GM21529 (cell line): ENCODE data around the gene RAG1.

Experiments used
- ATAC-seq: cut with Tn5 transposase; IDR thresholded peaks from one replicate; pipeline ENCODE4 v1.9.1; 2021; ENCODE audit not compliant: unreplicated experiment

RAG1 gene

DNA sequence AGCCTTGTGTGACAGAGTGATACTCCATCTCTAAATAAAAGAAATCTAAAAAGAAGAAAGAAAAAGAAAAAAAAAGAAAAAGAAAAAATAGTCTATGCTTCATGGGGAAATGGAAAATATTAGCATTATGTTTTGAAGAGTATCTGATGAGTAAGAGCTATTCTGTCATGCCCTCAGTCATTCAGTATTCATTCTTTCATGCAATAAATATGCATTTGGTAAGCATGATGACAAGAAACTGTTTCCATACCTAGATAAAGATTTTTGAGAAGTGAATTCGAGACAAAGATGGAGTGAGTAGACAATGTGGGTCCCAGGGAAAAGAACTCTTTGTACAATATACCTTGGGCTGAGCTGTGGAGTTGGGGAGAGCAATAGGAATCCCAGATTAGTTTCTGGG lies 20.3 kb downstream of the RAG1 start:
- no peak for ATAC-seq

DNA sequence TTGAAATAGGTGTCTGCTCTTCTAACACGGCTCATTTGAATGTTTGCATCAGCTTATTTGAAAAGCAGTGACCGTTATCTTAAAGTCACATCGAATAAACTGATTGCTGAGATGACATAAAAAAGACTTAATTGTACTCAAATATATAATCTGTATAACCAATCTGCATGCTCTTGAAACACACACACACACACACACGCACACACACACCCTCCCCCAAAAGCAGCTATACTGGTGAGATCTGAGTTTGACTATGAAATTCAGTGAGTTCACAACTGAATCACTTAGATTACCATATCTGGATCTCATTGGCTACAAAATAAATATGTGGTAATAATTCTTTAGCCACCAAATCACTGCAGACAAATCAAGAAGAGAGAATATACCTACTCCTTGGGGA lies 22.7 kb downstream of the RAG1 start:
- ATAC-seq = no peak

DNA sequence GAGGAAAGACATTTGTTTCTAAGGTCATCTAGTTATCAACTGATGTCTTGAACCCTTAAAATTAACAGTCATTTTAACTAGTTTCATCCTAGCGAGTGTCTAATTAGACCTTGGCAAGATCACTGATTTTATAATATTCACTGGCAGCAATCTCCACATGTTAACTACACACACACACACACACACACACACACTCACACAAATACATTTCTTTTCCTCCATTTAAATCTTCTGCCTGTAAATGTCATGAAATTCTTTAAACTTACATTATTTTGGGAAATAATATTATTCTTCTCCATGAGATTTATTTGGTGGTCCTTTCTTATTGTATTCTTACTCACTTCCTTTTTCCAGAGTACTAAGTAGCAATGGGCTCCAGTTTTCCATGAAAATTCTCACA lies 23.6 kb downstream of the RAG1 start:
- ATAC-seq = no peak

DNA sequence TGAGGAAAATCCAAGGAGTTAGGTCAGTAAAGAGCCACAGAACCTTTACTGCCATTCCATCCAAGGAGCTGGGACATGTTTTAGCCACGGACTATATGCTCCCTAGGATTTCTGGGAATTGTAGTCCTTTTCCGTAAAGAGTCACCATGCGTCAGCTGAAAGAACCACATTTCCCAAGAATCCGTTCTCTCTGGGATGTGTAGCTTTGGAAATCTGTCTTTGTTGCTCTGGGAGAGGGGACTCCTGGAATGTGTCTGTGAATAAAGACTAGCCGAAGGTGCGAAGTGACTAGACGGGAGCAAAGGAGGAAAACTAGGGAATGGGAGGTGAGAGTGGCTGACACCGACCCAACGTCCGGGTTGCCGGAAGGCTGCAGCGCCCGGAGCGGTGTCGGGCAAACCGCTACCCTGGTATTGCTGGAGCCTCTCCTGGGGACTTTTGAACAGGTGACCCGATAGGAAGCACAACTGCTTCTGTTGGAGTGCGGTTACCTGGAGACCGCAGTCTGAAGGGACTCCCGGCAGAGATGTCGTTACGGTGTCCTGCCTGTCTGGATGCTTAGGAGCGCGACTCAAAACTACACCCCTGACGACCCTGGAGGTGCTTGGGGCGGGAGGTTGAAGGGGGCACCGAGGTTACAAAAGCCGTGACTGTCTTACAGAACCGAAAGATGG lies 26.6 kb downstream of the RAG1 start, which contains the start of gene IFTAP:
IFTAP (plus strand) TSS at position 187 of the 674 bp plus-strand sequence. CDS start 15,602 bp downstream, outside the sequence.
- ATAC-seq = peak; percentile 97

DNA sequence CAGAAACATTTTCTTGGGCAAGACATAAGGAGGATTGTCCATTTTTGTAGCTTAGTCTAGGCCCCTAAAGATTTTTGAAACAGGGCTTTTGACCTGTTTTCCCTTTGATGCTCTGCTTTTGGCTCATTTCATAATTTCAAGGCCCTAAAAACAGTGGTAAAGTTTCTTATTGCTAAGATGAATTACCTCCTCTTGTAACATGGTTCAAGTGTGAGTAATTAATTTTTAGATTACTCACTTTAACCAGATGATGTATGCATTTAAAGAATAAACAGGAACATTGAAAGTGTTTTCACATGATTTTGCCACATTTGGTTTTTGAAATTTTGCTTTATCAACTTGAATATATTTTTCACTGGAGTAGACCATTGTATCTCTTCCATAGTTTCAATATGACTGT lies 29.1 kb downstream of the RAG1 start:
- no peak for ATAC-seq

DNA sequence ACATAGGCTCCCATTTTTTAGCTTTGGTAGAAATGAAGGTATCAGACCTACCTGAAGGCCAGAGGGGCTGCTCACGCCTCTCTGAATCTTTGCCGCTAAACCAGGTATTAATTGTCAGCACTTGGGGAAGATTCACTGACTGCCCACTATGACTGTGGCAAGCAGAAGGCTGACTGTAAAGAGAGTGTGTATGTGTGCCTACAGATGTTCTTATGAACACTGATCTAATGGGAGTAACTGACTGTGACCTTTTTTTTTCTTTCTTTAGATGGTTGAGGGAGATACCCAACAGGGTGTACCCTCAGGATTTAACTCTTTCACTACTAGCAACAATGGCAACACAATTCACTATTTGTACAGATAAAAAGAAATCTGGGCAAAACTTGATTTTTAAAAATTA lies 30.2 kb downstream of the RAG1 start, which contains the start of gene RAG2:
RAG2 (minus strand) TSS at position 186 of the 400 bp plus-strand sequence. CDS start 4,068 bp downstream, outside the sequence.
- no peak for ATAC-seq

DNA sequence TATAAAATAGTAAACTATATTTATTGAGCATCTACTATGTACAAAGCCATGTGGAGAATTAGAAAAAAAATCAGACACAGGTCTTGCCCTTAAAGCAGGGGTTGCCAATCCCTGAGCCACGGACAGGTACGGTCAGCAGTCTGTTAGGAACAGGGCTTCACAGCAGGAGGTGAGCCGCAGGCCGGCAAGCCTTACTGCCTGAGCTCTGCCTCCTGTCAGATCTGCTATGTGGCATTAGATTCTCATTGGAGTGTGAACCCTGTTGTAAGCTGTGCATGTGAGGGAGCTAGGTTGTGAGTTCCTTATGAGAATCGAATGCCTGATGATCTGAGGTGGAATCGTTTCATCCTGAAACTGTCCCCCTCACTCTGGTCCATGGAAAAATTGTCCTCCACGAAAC lies 32.4 kb downstream of the RAG1 start:
- no peak for ATAC-seq

DNA sequence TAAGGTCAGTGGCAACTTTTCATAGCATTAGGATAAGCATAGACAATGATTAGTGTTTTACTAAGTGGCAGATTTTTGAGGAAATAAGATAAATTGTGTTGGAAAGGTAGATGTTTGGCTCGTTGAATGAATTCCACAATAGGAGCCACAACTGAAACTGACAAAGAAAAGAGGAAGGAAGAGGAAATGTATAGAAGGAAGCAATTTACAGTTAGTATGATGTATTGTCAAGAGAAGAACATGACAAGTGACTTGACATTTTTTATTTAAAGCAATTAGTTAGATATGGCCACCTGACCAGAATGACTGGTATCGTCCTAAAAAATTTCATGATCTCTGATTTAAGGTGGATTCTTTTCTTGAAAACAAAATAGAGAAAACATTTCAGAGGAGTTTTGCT lies 33.3 kb downstream of the RAG1 start:
- no peak for ATAC-seq

DNA sequence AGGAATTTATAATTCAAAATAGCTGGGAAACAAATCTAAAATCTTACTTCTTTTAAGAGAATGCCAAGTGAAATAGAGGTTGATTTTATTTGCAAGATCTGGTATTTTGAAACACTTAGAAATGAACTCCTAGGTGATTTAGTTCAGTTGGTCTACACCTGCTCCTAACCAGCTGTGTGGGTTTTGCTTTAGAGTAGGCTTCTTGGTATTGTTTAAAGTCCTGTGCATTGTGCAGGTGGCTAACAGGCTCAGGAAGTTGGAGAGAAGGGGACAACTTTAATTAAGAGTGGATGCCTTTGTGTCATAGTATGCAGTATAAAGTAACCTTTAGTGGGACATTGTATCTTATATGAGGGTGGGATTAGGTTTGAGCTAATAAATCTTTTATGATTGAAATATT lies 34.3 kb downstream of the RAG1 start:
- no peak for ATAC-seq

DNA sequence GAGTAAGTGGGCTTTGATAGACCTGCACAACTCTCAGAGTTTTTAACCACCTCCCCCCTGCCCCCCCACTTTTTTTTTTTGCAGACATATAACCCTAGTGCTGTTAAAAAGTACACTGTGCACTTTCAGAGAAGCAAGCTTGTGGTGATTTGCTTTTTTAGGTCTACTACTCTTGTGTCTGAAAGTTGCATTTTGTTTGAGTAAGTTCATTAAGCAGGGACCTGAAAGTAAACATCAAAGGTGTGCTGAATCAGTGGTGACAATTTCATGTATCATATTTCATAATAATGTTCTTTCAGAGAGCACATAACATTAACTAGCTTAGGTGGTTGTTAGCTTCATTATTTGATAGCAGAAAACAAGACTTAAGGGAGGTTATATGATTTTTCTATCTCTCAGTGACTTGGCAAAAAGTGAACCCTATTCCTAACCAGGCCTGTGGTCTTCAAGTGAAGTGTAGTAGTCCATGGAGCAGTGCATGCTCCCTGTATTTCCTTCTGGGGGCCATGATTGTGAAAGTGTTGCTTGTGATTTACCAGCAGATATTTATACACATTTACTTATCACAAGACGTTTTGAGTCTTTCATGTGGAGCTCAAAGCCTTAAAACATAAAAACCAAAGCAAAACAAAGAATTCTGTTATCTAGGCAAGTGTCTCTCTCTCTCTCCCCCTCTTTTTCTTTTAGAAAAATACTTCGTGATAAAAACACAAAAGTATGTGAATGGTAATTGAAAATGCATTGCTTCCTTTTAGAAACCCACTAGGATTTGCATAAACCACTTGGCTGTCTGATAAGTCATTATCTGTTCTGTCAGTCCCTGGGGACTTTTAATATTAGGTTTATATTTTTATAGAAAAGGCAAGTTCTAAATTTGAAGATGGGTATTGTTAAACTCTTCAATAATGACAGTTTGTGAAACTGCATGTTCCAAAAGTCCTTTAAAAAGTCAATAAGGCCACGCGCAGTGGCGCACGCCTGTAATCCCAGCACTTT lies 37.7 kb downstream of the RAG1 start:
- ATAC-seq = peak; percentile 75

DNA sequence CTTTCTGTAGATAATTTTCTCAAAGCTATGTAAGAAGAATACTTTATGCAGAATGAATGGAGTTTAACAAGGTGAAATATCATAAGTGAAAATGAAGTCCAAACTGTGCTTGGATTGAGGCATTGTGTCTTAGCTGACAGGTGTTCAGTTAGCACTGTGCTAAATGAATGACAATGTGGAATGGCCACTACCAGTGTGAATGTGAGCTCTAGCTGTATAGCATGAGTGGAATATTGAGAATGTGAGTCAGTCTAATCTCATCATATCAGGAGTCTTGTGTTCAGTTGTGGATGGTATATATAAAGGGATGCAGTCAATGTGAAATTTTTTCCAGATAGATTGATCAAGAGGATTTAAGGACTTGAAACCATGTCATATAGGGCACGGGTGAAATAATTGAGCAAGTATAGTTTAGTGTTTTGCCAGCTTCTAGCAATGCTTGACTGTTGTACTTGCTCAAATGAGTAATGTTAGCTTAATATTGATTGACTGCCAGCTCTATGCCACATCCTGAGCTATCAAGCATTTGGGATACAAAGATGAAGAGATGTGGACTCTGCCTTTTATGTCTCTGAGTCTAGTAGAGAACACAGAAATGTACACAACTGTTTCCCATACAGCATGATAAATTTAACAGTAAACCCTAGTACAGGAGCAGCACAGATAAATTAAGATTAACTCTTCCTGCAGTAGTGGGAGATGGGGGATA lies 40.8 kb downstream of the RAG1 start:
- no peak for ATAC-seq

DNA sequence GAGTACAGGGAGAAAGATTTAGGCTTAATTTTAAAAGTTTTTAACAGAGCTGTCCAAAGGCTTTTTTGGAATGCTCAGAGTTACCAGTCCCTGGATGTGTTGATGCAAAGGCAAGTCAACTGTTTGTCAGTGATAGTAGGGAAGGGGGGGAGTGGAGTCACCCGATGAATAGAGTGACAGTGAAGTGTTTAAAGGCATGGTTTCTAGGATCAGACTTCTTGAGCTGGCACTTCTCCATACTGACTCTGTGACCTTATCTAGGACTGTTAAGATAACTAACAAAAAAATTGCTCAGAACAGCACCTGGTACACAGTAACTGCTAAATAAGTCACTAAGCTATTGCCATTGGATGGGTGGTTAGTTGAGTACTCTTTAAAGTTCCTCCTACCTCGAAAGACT lies 41.6 kb downstream of the RAG1 start:
- ATAC-seq = no peak

DNA sequence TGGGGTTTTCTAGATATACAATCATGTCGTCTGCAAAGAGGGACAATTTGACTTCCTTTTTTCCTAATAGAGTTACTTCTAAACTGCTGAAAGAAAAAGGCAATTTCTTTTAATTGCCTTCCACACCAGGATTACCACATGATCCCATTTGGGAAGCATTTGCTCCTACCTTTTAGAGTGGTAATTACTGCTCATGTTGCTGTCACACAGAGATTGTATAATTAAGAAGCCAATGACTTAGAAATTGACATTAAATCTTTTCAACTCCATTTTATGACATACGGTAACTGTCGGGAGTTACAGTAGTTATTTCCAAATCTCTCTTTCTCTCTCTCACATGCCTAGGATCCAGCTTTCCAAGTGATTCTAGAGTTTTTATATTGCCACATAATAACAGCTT lies 48.0 kb downstream of the RAG1 start:
- ATAC-seq = no peak

DNA sequence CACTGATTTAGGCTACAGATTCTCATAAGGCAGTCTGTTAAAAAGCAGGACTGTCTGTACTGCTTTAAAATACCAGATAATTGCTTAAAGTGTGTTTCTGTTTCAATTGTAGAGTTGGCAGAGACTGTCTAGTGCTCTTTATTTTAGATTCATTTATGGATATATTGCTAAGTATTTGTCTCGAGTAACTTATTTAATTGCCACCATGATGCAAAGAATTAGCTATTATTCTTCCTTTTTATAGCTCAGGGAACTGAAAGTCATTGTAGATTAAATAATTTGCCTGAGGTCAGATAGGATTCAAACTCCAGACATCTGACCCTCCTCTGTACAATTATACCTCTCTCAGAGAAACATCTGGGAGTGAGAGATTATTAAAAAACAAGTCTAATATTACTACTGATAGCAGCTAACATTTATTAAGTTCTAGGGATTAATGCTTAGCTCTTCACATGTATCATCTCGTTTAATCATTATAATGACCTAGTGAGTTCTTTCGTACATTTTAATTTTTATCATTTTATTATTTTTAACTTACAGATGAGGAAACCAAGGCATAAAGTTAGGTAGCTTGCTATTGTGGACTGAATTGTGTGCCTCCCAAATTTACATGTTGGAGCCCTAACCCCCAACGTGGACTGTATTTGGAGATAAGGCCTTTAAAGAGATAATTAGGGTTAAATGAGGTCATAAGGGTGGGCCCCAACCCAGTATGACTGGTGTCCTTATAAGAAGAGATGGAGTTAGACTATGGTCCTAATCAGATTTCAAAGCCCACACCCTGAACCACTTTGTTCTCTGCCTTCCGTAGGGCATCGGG lies 49.9 kb downstream of the RAG1 start:
- ATAC-seq = no peak

DNA sequence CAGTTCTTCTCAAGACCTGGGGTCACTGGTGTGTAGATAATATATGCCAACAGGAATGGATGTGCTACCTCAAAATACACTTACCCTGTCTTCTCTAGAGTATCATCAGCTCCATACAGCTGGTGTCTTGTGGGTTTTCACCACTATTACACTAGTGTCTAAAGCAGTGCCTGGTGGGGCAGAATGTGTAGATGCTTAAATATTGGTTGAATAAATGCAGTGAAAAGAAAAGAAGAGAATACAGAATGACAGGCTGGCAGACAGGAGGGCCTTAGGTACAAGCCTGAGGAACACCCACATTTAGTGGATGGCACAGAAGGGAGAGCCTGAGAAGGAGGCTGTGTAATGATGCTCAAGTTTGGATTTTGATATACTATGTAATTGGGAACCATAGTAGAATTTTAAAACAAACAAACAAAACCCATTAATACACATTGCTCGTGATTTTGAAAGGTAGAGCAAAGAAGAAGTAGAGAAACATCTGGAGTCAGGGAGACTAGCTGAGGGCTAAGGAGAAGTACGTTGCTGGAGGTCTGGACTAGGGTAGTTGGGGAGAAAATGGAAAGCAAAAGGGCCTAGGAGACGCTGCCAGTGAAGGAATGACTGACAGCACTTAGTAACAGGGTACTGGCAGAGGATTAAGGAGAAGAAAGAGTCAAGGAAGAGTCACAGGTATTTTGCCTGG lies 50.7 kb downstream of the RAG1 start:
- ATAC-seq = no peak

DNA sequence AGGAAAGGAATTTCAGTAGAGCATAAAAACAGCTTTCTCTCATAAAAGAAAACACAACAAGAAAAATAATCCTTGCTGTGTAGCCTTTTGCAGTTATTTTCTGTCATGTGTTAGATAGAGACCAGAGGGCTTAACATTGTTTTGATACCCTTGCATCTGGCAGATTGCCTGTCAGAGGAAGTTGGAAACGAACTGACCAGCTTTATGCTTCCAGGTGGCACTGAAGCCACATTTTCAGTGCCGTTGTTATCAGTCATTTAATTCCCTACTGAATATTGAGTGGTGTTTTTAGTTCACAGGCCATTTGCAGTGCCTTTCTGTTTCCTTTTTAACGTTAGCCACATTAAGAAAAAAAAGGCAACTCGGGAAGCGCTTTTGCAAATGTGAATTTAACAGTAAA lies 51.7 kb downstream of the RAG1 start:
- no peak for ATAC-seq

DNA sequence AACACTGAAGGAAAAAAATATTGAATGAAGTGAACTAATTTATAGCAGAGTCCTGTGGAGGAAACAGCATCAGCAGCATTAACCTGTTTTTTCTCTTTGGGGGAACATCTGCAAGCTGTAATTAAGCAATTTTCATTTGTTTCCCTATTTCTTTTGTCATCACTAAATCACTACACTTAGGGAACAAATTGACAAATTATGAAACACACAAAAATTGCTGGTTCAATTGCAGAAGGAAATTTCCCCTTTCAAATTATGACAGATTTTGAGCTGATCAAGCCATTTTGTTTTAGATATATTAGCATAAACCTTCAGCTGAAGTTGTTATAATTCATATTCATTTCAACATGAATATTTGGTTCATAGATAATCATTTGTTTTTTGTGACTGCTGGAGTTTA lies 52.4 kb downstream of the RAG1 start:
- no peak for ATAC-seq

DNA sequence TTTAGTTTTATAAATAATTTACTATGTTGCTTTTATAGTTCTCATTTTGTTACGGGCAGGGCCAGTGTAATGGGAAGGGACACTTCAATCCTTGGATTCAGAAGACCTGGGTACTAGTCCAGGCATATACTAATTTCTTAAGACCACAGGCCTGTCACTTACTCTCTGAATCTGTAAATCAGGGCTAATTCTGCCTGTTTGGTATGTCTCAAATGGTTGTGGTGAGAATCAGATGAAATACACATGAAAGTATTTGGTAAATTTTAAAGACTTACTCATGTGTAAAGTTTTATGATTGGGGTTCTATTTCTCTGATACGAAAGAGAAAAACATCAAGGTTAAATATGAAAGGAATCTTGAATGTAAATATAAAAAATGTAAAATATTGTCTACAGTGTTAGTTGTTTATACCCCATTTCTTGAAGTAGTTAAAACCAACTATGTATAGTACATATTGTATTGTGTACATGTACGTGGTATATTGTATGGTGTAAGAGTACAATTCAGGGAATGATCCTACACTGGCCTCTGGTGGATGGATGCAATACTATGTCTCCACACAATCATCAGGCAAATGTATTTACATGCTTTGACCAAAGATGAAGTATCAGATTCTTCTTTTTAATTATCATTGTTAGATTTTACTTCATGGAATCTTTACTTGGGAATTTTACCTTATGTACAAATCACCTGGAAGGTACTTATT lies 54.8 kb downstream of the RAG1 start:
- ATAC-seq = peak; percentile 78

DNA sequence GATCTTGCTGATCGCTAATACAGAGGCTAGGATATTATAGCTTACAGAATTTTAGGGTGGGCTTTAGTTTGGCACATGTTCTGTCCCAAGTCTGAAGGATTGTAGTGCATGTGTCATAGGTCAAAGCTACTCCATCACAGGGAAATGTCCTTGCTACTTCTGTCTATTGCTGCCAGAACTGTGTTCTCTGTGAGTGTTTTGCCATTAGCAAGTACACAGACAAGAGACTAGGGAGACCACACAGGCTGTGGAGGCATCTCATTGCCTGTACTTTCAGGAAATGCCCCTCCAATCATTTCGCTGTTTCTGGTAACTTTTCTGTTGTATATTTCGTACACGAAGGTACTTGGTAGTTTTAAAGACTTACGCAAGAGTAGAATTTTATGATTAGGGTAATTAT lies 55.7 kb downstream of the RAG1 start:
- ATAC-seq = no peak
